Thymus (tissue), 11 donors: ENCODE measurements around the gene NUP160. TPM values are rescaled to one million over a fixed set of nuclear protein-coding genes. Genes with fewer than 3 reads are reported as not detected.
"Not testable (repeated sequence)": the region's sequence is repeated elsewhere in the genome, so short reads cannot be mapped to it uniquely, and the experiment has no call there.

Source experiments
- DNase-seq, 9 donors: peaks; one replicate each; pipeline ENCODE4 v3.0.0-alpha.2; 2013; ENCODE audit warnings: low spot score in 9 of 9, low read depth in 6 of 9, missing footprints in 1 of 9
- H3K27ac ChIP-seq, 2 donors: one replicate each; pipeline ENCODE4 v1.5.1; 2013; ENCODE audit warnings: control low read depth in 1 of 2, low read depth in 1 of 2, low read length in 1 of 2, mild to moderate bottlenecking in 1 of 2, moderate library complexity in 1 of 2
- H3K27me3 ChIP-seq, 2 donors: one replicate each; pipeline ENCODE4 v1.5.1; 2013; ENCODE audit warnings: low read length in 1 of 2; ENCODE audit not compliant: control insufficient read depth in 2 of 2, insufficient read depth in 1 of 2
- H3K36me3 ChIP-seq, 2 donors: one replicate each; pipeline ENCODE4 v1.5.1; 2013; ENCODE audit warnings: low read length in 1 of 2, mild to moderate bottlenecking in 1 of 2, moderate library complexity in 1 of 2; ENCODE audit not compliant: control insufficient read depth in 2 of 2, insufficient read depth in 2 of 2
- H3K4me1 ChIP-seq, 2 donors: one replicate each; pipeline ENCODE4 v1.5.1; 2013; ENCODE audit warnings: low read length in 2 of 2; ENCODE audit not compliant: control insufficient read depth in 2 of 2, insufficient read depth in 2 of 2
- H3K4me3 ChIP-seq, 2 donors: one replicate each; pipeline ENCODE4 v1.5.1; 2013; ENCODE audit warnings: low read length in 2 of 2, control low read depth in 1 of 2, mild to moderate bottlenecking in 1 of 2
- H3K9me3 ChIP-seq, 2 donors: one replicate each; pipeline ENCODE4 v1.5.1; 2013; ENCODE audit warnings: low read length in 1 of 2, mild to moderate bottlenecking in 1 of 2; ENCODE audit not compliant: control insufficient read depth in 2 of 2, insufficient read depth in 1 of 2
- WGBS: extraction: QIAGEN DNeasy Blood & Tissue Kit; methylation state at CpG from one replicate; pipeline ENCODE4 v1.1.7; 2013; 5-methylcytosine and 5-hydroxymethylcytosine counted together
- polyA plus RNA-seq: library from polyadenylated mRNA; stranded (reverse); fragments of 200-250 nt; gene quantifications from one replicate; pipeline ENCODE4 v1.2.3, GENCODE V29; 2013
- total RNA-seq: library from RNA; stranded (reverse); fragments of 120-200 nt; gene quantifications from one replicate; pipeline ENCODE4 v1.2.4, GENCODE V29; 2013
- donor health status: healthy.

Gene NUP160
- total and polyA plus RNA-seq, 2 donors, result 24.6 to 36.0 TPM

GRCh38 chr11:47887910-47888569 is 39.9 kb upstream of the NUP160 start:
- Histone ChIP-seq H3K4me3 (no peak overlapping the region), H3K27me3 (no peaks in the 10 kb centered on the region), H3K36me3 (no peaks in the 10 kb centered on the region), H3K9me3 (no peaks in the 10 kb centered on the region), H3K4me1 (peaks cover 3 to 22% of the 10 kb centered on the region in 2 donors), H3K27ac (no peak overlapping the region)
- WGBS, result 96% methylated on average over 5 of the region's 5 CpGs
- DNase-seq, result peak in 1 of 9 donors; percentile 39

- DNase-seq, result peak in 2 of 9 donors; percentile 21 to 47
- Histone ChIP-seq H3K4me1 (peaks cover 3 to 22% of the 10 kb centered on the region in 2 donors), H3K9me3 (no peaks in the 10 kb centered on the region), H3K27me3 (no peaks in the 10 kb centered on the region), H3K4me3 (no peak overlapping the region), H3K27ac (peak overlapping the region in 1 of 2 donors; percentile 32), H3K36me3 (no peaks in the 10 kb centered on the region)
- whole genome bisulfite sequencing, result 44% methylated on average over 6 of the region's 6 CpGs
Measured at GRCh38 chr11:47886096-47886495, 37.9 kb upstream of the NUP160 start.

- not testable (repeated sequence) for DNase-seq, H3K4me3 ChIP-seq, H3K27me3 ChIP-seq, H3K36me3 ChIP-seq, H3K9me3 ChIP-seq, H3K27ac ChIP-seq
- 98% methylated on average over 13 of the region's 13 CpGs for WGBS
- peaks cover 3 to 12% of the 10 kb centered on the region in 2 donors for H3K4me1 ChIP-seq
Measured at GRCh38 chr11:47882437-47882836, 34.3 kb upstream of the NUP160 start.

- Histone ChIP-seq H3K4me1 (peaks cover 3 to 9% of the 10 kb centered on the region in 2 donors), H3K36me3 (no peaks in the 10 kb centered on the region), H3K4me3 (no peak overlapping the region), H3K27ac (no peak overlapping the region), H3K9me3 (peaks cover 0 to 1% of the 10 kb centered on the region in 2 donors), H3K27me3 (no peaks in the 10 kb centered on the region)
- 95% methylated on average over 7 of the region's 7 CpGs for WGBS
- no peak for DNase-seq
Measured at GRCh38 chr11:47881145-47881544, 33.0 kb upstream of the NUP160 start.

- Histone ChIP-seq H3K9me3 (peaks cover 1 to 10% of the 10 kb centered on the region in 2 donors), H3K27ac (no peak overlapping the region), H3K27me3 (no peaks in the 10 kb centered on the region), H3K36me3 (no peaks in the 10 kb centered on the region), H3K4me1 (peaks cover 0 to 3% of the 10 kb centered on the region in 2 donors), H3K4me3 (no peak overlapping the region)
- 90% methylated on average over 10 of the region's 10 CpGs for WGBS
- DNase-seq, result no peak
Measured at GRCh38 chr11:47879259-47880158, 31.4 kb upstream of the NUP160 start.

GRCh38 chr11:47875858-47876257 is 27.7 kb upstream of the NUP160 start:
- 95% methylated on average over 10 of the region's 10 CpGs for WGBS
- not testable (repeated sequence) for H3K36me3 ChIP-seq, H3K27ac ChIP-seq, H3K4me3 ChIP-seq, H3K4me1 ChIP-seq, H3K27me3 ChIP-seq, DNase-seq, H3K9me3 ChIP-seq

GRCh38 chr11:47870404-47870803 is 22.3 kb upstream of the NUP160 start:
- DNase-seq, result no peak
- H3K4me3 ChIP-seq, result no peak overlapping the region
- H3K9me3 ChIP-seq, result peaks cover 0 to 8% of the 10 kb centered on the region in 2 donors
- H3K36me3 ChIP-seq, result no peaks in the 10 kb centered on the region
- WGBS, result 96% methylated on average over 2 of the region's 2 CpGs
- H3K27me3 ChIP-seq, result no peaks in the 10 kb centered on the region
- H3K4me1 ChIP-seq, result no peaks in the 10 kb centered on the region
- H3K27ac ChIP-seq, result no peak overlapping the region

- H3K27me3 ChIP-seq, result no peaks in the 10 kb centered on the region
- no peaks in the 10 kb centered on the region for H3K4me1 ChIP-seq
- no peak for DNase-seq
- no peak overlapping the region for H3K27ac ChIP-seq
- no peaks in the 10 kb centered on the region for H3K36me3 ChIP-seq
- H3K4me3 ChIP-seq, result no peak overlapping the region
- WGBS, result 91% methylated on average over 2 of the region's 2 CpGs
- peaks cover 0 to 2% of the 10 kb centered on the region in 2 donors for H3K9me3 ChIP-seq
Measured at GRCh38 chr11:47869544-47870393, 21.6 kb upstream of the NUP160 start.
